Hippocampal formation (tissue), 2 donors: Measurements from ENCODE around the gene ZNF292.
"Not testable (repeated sequence)": the region's sequence is repeated elsewhere in the genome, so short reads cannot be mapped to it uniquely, and the experiment has no call there.

Experiments
- DNase-seq, 2 donors: peaks; one replicate each; lab custom pipeline; 2025; lab: John Stamatoyannopoulos, UW

The ZNF292 gene

DNA sequence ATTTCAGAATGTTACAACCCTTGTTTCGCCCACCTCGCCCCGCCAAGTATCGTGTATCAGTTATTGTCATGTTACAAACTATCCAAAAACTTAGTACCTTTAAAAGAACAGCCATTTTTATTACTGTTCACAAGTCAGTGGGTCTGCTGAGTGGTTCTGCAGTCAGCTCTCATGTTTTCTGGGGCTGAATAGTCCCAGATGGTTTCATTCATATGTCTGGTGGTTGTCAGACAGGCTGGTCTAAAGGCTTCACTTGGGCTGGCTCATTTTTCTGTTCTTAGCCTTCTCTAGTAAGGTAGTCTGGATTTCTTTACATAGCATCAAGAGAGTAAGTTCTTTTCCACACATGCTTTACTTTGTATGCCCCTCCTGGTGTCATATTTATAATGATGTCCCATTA lies 8.6 kb downstream of the ZNF292 start:
- no peak for DNase-seq

DNA sequence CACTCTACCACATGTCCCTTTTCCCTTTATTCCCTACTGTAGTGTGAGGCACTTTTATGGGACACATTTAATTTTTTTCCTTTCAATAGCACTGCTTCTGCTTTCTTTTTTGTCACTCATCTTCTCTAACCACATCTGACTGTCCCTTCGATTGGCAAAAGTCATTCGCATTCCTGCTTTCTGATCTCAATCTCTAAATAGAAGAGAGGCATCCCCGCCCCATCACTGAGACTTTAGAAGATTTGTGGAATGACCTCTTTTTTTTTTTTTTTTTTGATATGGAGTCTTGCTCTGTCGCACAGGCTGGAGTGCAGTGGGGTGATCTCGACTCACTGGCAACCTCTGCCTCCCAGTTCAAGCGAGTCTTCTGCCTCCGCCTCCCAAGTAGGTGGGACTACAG lies 9.1 kb downstream of the ZNF292 start:
- DNase-seq, result no peak

DNA sequence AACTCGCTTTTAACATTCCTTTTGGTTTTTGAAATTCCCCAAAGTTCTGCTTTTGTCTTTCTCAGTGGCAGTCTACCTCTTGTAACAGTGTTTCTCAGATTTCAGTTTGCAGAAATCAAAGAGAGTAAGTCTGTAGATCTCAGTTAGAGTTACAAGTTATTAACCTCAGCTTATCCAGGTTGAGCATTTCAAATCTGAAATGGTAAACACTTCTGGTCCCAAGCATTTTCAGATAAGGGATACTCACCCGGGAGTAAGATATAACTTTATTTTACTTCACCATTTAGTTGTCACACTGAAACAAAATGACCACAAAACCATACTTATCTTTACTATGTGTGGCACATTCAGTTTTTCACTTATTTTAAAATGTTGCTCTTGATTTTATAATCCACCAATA lies 9.8 kb downstream of the ZNF292 start:
- no peak for DNase-seq

DNA sequence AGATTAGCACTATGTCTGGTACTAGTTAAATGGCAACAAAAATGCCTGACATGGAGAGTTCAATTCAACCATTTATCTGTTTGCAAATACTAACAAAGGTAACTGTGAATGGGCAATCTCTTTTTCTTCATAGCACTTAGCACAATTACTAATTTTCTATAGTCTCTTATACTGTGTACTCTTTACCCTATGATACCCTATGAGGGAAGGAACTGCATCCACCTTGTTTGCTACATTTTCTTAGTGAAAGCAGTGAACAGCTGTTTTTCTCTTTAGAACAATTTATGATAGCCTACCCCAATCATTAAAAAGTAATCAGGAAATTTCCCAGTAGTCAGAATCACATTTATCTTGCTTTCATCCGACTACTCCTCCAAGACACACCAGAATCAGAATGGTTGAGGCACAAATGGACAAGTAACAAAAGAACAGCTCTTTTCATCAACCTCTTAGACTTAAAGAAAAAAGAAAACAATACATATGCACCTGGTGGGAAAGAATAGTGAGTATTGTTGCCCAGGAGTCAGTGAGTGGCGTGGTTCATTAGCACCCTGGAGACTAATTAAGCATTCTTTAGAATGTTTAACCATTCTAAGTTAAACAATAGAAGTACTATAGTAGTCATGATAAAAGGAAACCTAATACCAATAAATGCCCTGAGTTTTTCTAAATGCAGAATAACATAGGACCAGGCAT lies 16.7 kb downstream of the ZNF292 start:
- no peak for DNase-seq

DNA sequence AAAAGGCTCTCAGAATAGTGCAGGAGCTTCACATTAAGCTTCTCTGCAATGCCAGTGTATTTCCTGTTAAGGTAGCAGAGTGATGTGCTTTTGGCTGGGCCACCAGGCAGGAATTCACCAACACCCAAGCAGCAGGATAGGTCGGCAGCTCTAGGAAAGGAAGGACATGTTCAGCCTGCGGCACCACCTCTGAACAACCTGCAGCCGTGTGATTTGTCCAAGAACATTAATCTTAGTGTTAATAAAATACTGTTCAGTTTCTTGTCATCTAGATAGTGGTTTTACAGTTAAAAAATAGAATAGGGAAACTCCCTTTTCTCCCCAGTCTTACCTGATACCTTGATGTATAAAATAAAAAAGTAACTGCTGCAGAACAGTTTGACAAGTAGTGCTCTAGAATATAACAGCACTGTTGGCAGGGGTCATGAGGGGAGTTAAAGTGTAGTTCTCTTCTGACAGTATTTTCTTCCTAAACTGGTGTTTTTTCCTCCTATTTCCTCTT lies 18.8 kb downstream of the ZNF292 start:
- no peak for DNase-seq

DNA sequence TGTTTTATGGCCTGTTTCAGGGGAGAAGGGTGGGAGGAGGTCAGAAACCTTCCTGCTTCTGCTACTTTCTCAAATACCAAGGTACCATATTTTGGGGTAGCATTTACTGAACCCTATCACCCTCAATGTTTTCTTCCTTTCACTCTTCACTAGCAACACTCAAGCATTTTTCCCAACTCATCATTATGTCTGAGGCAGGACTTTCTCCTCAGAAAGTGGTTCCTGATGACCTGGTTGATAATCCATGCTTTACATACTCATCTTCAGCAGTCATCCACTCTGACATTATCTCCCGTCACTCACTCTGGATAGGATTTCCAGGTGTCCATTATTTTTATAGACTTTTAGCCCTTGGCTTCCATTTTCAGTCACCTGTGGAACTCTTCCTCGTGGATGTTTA lies 21.1 kb downstream of the ZNF292 start:
- no peak for DNase-seq

DNA sequence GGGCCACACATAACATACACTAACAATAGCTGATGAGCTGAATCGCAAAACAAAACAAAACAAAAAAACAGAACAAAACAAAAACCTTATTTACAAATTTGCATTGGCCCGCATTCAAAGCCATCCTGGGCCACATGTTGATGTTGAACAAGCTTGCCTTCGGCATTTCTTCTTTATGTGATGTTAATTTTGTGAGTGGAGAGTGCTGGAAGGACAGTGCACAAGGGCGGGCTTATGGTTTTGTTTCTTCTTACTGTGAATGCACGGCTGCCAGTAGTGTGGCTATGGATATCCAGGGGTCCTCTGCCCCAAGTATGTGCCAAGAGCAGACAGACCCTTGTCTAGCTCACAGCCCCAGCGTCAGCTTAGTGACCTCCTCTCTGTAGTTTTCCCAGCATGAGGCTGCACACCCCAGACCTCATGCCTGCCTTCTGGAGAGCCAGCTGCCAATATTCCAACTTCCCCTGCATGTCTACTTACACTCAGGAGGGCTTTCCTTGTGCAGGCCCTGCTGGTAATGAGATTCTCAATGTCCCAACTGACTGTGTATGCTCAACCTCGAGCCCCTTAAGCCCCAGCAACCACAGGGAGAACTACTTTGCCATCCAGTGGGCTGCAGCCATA lies 24.9 kb downstream of the ZNF292 start:
- no peak for DNase-seq

DNA sequence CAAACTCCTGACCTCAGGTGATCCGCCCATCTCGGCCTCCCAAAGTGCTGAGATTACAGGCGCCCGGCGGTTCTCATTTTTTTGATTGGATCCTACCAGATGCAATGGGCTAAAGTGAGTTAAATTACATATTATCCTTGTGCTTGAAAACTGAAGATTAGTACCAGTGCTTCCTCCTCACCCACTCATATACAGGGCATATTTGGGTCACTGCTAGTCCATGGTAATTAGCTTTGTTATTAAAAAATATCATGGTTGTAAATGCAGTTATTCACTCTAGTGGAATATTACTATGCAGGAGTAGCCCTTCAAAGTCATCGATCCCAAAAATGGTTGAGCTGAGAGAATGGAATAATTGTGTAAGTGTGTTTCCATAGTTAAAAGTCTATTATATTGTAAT lies 26.5 kb downstream of the ZNF292 start:
- no peak for DNase-seq

DNA sequence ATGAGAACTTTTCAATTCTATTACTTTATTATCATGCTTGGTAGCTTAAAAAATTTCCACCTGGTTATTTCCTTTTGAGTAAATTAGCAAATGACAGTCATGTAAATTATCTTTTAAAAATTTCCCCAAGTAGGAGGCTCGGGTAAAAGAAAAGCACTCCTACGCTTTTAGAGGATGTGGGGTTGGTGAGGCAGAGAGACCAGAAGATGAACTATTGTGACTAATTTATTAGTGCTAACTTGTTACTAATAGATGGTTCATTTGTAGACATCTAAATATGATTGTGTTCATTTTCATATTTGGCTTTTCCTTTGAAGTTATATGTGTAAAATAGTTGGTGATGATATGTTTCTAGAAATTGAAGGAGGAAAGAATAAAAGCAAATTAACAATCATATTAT lies 27.0 kb downstream of the ZNF292 start:
- no peak for DNase-seq

DNA sequence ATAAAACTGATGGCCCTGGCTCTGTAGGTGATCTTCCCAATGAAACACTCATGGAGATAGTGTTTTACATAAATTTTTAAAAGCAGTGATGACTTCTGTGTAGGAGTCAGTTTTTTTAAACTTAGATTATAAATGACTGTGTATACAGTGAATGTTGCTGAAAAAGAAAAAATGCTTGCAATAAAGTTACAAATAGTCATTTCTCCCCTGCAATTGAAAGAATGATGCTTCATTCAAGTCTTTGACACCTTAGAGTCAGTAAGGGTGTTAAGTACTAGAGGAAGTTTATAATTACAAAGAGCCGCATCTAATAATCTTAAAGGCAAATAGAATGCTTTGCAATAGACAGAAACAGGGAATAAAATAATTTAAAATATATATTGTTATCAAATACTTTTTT lies 27.6 kb downstream of the ZNF292 start:
- no peak for DNase-seq

DNA sequence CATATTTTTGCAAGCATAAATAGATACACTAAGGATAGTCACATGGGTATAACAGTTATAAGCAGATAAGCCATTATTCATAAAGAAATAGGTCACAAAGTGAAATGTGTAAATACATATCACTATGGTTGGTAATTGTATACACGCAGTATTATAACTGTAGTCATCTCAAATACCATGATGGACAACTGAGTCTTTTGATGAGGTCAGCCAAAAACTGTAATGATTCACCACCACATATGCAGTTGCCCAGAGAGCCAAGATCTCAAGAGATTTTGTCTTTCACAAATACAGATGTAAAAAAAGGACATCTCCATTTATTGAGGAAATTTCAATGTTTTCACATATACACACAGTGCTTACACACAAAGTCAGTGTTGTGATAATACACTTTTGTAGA lies 28.3 kb downstream of the ZNF292 start:
- no peak for DNase-seq

DNA sequence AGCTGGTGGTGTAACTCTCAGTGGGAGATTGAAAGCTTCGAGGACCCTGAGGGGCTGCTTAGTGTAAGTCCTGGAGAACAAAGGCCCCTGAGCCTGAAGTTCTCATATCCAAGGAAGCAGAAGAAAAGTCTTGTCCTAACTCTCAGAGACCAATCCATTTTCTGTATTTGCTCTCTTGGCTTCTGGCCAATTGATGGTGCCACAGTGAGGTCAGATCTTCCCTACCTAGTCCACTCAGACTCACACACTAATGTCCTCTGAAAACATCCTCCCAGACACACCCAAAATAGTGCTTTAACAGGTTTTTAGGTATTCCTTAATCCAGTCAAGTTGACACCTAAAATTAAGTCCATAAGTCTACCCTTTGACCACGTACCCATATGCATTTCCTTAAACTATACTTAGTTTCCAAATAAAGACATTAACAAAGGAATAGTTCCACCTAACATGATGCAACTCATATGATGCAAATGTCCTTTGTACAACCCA lies 29.4 kb downstream of the ZNF292 start:
- no peak for DNase-seq

DNA sequence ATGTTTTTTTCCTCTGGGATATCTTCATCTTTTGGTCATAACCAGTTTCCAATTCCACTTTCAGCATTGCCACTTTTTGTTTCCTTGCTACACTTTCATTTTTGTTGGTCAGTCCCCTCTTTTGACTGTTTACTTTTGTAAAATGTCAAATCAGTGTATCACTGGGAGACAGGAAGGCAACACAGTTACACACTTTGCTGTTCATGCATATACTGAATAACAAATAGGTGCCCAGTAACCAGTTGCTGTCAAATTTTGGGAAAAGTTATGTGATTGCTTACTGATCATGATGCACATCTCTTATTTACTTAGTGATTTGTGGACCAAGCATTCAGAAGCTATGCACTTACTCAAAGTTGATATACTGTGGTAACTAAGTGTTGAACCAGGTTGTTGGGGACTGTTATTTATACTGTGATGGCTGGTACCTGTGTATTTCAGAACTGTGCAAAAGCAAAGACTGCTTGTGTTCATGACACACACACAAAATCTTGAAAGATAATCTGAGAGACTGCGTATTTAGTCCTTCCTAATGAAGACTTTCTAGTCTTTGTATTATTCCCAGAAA lies 41.0 kb downstream of the ZNF292 start:
- no peak for DNase-seq

DNA sequence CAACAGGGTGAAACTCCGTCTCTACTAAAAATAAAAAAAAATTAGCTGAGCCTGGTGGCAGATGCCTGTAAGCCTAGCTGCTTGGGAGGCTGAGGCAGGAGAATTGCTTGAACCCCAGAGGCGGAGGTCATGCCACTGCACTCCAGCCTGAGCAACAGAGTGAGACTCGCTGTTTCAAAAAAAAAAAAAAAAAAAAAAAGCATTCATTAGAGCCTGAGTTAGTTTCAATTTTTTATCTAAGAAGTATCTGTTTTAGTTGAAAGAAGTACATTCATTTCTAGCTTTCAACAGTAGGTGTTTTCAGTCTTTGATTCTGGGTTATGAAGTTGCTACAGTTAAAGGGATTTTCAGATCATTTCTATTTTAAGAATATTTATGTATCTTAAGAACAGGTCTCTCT lies 42.2 kb downstream of the ZNF292 start:
- DNase-seq, result no peak

DNA sequence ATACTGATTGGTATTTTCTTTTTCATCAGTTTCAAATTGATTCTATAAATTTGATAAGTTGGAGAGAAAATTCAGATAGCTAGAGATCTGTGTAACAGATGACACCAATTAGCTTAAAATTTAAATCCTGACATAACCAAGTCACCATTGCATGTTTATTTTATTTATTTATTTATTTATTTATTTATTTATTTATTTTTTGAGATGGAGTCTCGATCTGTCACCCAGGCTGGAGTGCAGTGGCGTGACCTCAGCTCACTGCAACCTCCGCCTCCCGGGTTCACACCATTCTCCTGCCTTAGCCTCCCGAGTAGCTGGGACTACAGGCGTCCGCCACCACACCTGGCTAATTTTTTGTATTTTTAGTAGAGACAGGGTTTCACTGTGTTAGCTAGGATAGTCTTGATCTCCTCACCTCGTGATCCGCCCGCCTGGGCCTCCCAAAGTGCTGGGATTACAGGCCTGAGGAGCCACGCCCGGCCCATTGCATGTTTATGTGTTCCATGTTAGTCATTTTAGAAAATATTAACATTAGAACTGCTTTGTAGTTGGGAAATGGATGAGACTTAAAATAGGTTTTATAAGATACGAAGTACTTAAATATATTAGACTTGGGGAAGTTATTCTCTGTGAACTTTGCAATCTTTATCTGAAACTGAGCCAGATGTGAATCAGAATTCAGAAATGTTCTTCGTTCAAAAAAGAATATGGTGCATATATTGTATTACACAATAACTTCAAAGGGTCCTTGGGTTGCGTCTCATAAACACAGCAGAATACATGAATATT lies 42.9 kb downstream of the ZNF292 start:
- not testable (repeated sequence) for DNase-seq

DNA sequence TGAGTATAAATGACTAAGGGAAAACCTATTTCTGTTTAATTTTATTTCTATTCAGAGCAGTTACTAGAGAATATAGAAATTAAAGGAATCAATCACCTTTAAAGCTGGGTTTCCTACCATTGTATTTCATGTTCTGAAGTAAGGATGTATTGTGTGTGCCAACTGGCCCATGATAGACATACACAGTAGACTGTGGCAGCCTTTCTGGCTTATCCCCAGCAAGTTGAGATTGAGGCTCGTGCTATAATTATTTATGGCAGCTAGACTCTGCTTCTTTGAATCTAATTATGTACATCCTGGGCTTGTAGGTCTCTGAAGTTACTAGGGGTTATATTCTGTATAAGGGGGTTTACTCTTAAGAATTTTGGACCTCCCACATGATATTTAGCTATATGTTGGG lies 44.4 kb downstream of the ZNF292 start:
- no peak for DNase-seq

DNA sequence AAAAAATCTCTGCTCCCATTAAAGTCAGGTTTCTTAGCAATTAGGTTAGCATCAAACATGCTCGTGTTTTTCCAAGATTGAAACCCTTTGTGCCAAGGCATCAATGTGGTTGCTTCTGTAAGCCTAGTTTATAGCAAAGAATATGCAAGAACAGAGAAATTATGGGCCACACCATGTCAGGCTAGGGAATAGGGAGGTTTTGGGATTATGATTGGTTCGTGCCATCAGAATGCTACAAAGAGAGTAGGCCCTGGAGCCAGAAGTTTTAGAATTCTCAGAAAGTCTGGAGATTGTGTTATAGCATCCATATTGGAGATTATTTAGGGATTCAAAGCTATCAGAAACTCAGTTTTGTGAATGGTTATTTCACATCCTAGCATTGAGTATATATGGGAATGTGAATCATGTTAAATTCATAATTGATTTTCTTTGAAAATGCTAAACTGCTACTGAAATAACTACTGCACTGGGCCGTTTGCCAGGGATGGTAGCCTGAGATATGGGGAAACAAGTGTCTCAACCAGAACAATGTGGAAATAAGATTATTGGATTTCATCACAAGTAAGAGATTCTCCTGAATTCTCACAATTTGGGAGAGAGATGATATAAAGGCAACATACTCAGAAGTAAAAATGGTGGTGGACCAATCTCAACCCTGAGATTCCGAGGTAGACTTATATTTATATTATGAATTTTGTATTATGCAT lies 45.3 kb downstream of the ZNF292 start:
- no peak for DNase-seq

DNA sequence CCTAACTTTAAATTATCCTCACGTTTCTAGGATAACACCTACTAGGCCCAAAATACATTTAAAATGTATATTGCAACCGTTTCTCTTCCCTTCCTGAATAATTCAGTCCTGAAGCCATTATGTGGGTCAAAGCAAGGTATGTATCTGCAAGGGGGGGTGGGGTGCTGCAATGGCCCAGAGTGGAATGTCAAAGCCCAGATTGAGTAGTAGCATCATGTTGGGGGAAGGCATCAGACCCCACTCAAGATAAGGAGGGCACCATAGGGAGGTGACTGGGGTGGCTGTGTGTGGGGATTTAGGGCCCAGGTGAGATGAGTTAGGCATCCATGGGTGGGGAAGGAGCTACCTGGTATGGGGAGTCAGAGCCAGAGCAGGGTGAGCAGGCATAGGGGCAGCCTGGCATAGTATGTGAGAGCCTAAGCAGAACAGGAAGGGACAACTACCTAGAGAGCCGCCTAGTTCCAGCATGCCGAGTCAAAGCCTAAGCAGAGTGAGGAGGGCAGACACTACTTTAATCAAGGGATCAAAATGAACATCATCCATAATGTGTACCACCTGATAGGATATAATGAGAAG lies 48.2 kb downstream of the ZNF292 start:
- no peak for DNase-seq

DNA sequence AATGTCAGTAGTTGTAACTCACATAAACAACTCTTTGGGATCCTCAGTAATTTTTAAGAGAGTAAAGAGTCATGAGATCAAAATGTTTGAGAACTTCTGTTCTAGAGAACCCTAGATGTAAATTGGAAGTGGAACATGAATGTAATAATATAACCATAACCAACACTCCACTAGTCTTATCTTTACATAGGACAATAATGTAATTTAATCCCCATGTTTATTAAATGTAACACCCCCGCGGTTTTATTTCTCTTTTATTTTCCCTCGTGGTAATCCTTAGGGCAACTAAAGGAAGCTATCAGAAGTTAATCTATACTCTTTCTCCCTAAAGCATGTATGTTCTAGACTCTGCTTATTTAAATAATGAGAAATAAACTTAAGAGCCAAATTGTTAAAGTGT lies 54.4 kb downstream of the ZNF292 start:
- DNase-seq, result no peak

DNA sequence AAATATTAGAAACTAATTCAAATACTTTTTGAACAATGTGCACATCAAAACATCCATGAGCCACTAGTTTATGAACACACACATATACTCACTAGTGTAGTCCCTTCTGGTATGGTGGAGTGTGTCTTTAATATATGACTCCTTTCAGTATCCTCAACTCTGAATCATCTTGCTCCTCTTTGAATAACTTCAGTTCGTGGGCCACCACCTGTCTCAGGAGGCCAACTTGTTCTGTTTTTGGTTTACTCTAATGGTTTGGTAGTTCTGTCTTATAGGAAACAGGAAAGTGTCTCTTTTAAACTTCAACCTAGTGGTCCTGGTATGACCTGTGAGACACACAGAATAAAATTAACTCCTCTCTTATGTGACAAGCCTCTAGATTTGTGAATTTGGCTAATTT lies 55.6 kb downstream of the ZNF292 start:
- no peak for DNase-seq

DNA sequence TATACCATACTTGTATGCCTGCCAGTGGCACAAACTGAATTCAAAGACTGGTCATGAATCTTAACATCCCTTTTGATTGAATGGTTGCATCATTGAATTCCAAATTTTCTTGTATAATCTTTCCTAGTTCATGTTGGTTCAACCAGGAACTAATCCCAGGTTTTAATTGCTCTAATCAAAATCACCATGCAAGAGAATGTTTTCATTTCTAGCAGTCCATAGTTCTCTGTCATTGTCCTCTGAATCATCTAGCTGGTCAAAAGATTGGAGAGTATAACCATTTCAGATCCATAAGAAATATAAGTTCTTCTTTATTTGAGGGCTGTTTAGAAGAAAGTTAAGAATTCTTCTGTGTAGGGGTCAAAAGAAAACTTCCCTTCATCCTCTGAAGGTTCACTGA lies 57.2 kb downstream of the ZNF292 start:
- no peak for DNase-seq

DNA sequence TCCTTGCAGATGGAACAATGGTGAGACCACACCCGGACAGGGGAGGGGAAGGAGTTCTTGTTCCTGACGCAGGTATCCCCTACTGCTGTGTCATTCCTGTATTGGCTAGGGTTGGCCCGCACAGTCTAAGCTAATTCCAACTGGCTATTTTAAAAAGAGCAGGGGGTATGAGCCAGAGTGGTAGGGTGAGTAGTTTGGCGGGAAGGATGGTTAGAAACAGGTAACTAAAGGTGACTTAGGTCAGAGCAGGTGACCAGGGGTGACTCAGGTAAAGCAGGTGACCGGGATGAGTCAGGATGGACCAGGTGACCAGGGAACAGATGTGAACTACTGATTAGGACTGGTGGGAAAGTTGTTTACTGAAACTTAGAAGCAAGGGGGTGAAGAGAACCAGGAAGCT lies 58.0 kb downstream of the ZNF292 start:
- no peak for DNase-seq
